Measurements from ENCODE around the gene ARHGAP35.
"Not testable (repeated sequence)": the region's sequence is repeated elsewhere in the genome, so short reads cannot be mapped to it uniquely, and the experiment has no call there.

DNA sequence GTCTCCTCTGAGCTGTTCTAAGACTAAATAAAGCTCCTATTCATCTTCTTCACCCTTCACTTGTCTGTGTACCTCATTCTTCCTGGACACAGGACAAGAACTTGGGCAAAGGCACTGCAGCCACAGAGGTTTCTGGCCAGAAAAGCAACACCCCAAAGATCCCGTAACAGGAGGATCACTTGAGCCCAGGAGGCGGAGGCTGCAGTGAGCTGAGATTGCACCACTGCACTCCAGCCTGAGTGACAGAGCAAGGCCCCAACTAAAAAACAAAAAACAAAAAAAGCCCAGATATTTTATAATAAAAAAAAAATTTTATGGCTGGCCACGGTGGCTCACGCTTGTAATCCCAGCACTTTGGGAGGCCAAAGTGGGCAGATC lies 38.4 kb upstream of the ARHGAP35 start:
- not testable (repeated sequence) for TF ChIP-seq POLR2AphosphoS5 (IDR thresholded peaks at IDR 0.05); POLR2A (IDR thresholded peaks at IDR 0.05); EP300 (IDR thresholded peaks at IDR 0.05; ENCODE audit: low read depth)
- TF ChIP-seq, protein P1, sequence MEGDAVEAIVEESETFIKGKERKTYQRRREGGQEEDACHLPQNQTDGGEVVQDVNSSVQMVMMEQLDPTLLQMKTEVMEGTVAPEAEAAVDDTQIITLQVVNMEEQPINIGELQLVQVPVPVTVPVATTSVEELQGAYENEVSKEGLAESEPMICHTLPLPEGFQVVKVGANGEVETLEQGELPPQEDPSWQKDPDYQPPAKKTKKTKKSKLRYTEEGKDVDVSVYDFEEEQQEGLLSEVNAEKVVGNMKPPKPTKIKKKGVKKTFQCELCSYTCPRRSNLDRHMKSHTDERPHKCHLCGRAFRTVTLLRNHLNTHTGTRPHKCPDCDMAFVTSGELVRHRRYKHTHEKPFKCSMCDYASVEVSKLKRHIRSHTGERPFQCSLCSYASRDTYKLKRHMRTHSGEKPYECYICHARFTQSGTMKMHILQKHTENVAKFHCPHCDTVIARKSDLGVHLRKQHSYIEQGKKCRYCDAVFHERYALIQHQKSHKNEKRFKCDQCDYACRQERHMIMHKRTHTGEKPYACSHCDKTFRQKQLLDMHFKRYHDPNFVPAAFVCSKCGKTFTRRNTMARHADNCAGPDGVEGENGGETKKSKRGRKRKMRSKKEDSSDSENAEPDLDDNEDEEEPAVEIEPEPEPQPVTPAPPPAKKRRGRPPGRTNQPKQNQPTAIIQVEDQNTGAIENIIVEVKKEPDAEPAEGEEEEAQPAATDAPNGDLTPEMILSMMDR (IDR thresholded peaks at IDR 0.05), result not testable (repeated sequence)

All from transverse colon (tissue), 4 donors.